K562 (cell line): ENCODE results near the gene H2BK1.

ENCODE experiments used
- MAFG ChIP-seq: fragments of 450-650 bp; conservative IDR thresholded peaks from 2 replicates; pipeline ENCODE4 v1.6.1; 2016; ENCODE audit warnings: missing genetic modification characterization, missing compliant biosample characterization
- SP1 ChIP-seq: sonication (generic); formaldehyde crosslinking; IDR thresholded peaks from 2 replicates; pipeline ENCODE4 v1.8.1; 2022; ENCODE audit warnings: mild to moderate bottlenecking, missing genetic modification reagents
- TF ChIP-seq, protein P1 (sequence below): fragments of 450-650 bp; formaldehyde crosslinking; IDR thresholded peaks from 2 replicates; pipeline ENCODE4 v1.4.0; 2022; ENCODE audit warnings: mild to moderate bottlenecking, moderate library complexity
- TF ChIP-seq, protein P2 (sequence below), 3 experiments: IDR thresholded peaks in 2 of 3; conservative IDR thresholded peaks in 1 of 3; 2 replicates each; pipeline ENCODE4 v1.5.1; 2011 to 2012; ENCODE audit warnings: low read length in 3 of 3, mild to moderate bottlenecking in 3 of 3, control low read depth in 2 of 3, improper control_type of control experiment in 1 of 3, inconsistent platforms in 1 of 3, low read depth in 1 of 3, mixed read lengths in 1 of 3, moderate library complexity in 1 of 3; ENCODE audit not compliant: insufficient read depth in 2 of 3
- TF ChIP-seq, protein P3 (sequence below): sonication (generic); formaldehyde crosslinking; IDR thresholded peaks from 2 replicates; pipeline ENCODE4 v1.8.1; 2023; ENCODE audit warnings: mild to moderate bottlenecking, missing genetic modification reagents, moderate library complexity

DNA sequence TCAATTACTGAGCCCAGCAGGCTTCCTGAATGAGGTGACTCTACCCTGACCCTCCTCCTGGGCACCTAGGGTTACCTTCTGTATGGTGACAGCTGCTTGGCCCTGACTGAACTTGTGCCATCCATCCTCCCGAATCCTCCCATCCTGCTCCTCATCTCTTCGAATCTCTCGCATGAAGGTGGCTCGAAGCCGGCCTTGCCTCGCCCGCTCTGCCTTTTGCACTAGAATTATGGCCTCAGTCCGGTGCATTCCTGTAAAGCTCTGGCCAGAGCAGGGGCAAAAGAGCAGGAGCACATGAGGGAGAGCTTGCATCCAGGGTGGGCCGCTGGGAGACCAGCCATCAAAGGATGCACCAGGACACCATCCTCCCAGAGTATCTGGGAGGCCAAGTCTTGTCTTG, 7.5 kb downstream of the H2BK1 start:
- TF ChIP-seq, protein P1, sequence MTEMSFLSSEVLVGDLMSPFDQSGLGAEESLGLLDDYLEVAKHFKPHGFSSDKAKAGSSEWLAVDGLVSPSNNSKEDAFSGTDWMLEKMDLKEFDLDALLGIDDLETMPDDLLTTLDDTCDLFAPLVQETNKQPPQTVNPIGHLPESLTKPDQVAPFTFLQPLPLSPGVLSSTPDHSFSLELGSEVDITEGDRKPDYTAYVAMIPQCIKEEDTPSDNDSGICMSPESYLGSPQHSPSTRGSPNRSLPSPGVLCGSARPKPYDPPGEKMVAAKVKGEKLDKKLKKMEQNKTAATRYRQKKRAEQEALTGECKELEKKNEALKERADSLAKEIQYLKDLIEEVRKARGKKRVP = no peak
- TF ChIP-seq, protein P2, sequence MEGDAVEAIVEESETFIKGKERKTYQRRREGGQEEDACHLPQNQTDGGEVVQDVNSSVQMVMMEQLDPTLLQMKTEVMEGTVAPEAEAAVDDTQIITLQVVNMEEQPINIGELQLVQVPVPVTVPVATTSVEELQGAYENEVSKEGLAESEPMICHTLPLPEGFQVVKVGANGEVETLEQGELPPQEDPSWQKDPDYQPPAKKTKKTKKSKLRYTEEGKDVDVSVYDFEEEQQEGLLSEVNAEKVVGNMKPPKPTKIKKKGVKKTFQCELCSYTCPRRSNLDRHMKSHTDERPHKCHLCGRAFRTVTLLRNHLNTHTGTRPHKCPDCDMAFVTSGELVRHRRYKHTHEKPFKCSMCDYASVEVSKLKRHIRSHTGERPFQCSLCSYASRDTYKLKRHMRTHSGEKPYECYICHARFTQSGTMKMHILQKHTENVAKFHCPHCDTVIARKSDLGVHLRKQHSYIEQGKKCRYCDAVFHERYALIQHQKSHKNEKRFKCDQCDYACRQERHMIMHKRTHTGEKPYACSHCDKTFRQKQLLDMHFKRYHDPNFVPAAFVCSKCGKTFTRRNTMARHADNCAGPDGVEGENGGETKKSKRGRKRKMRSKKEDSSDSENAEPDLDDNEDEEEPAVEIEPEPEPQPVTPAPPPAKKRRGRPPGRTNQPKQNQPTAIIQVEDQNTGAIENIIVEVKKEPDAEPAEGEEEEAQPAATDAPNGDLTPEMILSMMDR (IDR thresholded peaks at IDR 0.05 in 2 of 3, conservative IDR thresholded peaks at IDR 0.05 in 1 of 3; ENCODE audit: insufficient read depth in 2 of 3, low read depth in 1 of 3, low read length in 3 of 3) = no peak
- TF ChIP-seq SP1 (CRISPR knock-in tag) = no peak
- TF ChIP-seq MAFG = no peak
- TF ChIP-seq, protein P3, sequence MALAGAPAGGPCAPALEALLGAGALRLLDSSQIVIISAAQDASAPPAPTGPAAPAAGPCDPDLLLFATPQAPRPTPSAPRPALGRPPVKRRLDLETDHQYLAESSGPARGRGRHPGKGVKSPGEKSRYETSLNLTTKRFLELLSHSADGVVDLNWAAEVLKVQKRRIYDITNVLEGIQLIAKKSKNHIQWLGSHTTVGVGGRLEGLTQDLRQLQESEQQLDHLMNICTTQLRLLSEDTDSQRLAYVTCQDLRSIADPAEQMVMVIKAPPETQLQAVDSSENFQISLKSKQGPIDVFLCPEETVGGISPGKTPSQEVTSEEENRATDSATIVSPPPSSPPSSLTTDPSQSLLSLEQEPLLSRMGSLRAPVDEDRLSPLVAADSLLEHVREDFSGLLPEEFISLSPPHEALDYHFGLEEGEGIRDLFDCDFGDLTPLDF (CRISPR knock-in tag) = no peak
